Astrocyte (in vitro differentiated cells and primary cell): Measurements from ENCODE around the gene CNIH3. TPM values are rescaled to one million over a fixed set of nuclear protein-coding genes. Genes with fewer than 3 reads are reported as not detected.
A peak's percentile ranks its signal among the peaks of the same experiment; 100 is the strongest.

Experiments
- DNase-seq: peaks from one replicate; pipeline ENCODE4 v3.0.0-alpha.2; 2010; ENCODE audit warnings: low read depth
- FAIRE-seq: peaks from 2 replicates; lab custom pipeline; 2011; peaks lifted over from hg19 to GRCh38; lab: Jason Lieb, UNC
- H2AFZ ChIP-seq: 2 replicates; pipeline ENCODE4 v1.6.0; 2012; ENCODE audit warnings: low read depth, low read length, inconsistent platforms
- H3K27ac ChIP-seq: 2 replicates; pipeline ENCODE4 v1.5.1; 2011; ENCODE audit warnings: low read depth, low read length, inconsistent platforms
- H3K27me3 ChIP-seq: 2 replicates; pipeline ENCODE4 v1.6.0; 2011; ENCODE audit warnings: low read length, inconsistent platforms; ENCODE audit not compliant: insufficient read depth
- H3K36me3 ChIP-seq: 2 replicates; pipeline ENCODE4 v1.5.1; 2011; ENCODE audit warnings: low read length, inconsistent platforms; ENCODE audit not compliant: insufficient read depth
- H3K4me1 ChIP-seq: 2 replicates; pipeline ENCODE4 v1.5.1; 2011; ENCODE audit warnings: low read length, inconsistent platforms; ENCODE audit not compliant: insufficient read depth
- H3K4me2 ChIP-seq: 2 replicates; pipeline ENCODE4 v1.6.0; 2012; ENCODE audit warnings: low read length, inconsistent platforms
- H3K4me3 ChIP-seq: 2 replicates; pipeline ENCODE4 v1.5.1; 2011; ENCODE audit warnings: low read depth, mild to moderate bottlenecking, low read length, inconsistent platforms; ENCODE audit not compliant: insufficient read depth
- H3K79me2 ChIP-seq: 2 replicates; pipeline ENCODE4 v1.6.0; 2012; ENCODE audit warnings: mild to moderate bottlenecking, low read length, inconsistent platforms; ENCODE audit not compliant: insufficient read depth
- H3K9ac ChIP-seq: 2 replicates; pipeline ENCODE4 v1.6.0; 2012; ENCODE audit warnings: mild to moderate bottlenecking, low read length, inconsistent platforms
- H3K9me3 ChIP-seq: 2 replicates; pipeline ENCODE4 v1.5.1; 2012; ENCODE audit warnings: low read depth, mild to moderate bottlenecking, low read length, inconsistent platforms; ENCODE audit not compliant: insufficient read depth
- H4K20me1 ChIP-seq: 2 replicates; pipeline ENCODE4 v1.6.0; 2012; ENCODE audit warnings: low read length, inconsistent platforms; ENCODE audit not compliant: insufficient read depth
- H3K27ac Mint-ChIP-seq: one replicate; pipeline ENCODE4 v1.8.0; 2021; ENCODE audit warnings: mild to moderate bottlenecking, mixed read lengths; ENCODE audit not compliant: unreplicated experiment
- H3K27me3 Mint-ChIP-seq: one replicate; pipeline ENCODE4 v1.8.0; 2021; ENCODE audit warnings: low read depth, mixed read lengths; ENCODE audit not compliant: unreplicated experiment
- H3K36me3 Mint-ChIP-seq: one replicate; pipeline ENCODE4 v1.8.0; 2021; ENCODE audit warnings: low read depth, mixed read lengths; ENCODE audit not compliant: unreplicated experiment
- H3K4me1 Mint-ChIP-seq: one replicate; pipeline ENCODE4 v1.8.0; 2021; ENCODE audit warnings: low read depth, mixed read lengths; ENCODE audit not compliant: unreplicated experiment
- H3K4me3 Mint-ChIP-seq: one replicate; pipeline ENCODE4 v1.8.0; 2021; ENCODE audit warnings: mild to moderate bottlenecking, moderate library complexity, mixed read lengths; ENCODE audit not compliant: unreplicated experiment
- H3K9me3 Mint-ChIP-seq: one replicate; pipeline ENCODE4 v1.8.0; 2021; ENCODE audit warnings: mild to moderate bottlenecking, mixed read lengths; ENCODE audit not compliant: unreplicated experiment
- CTCF ChIP-seq: IDR thresholded peaks from 2 replicates; pipeline ENCODE4 v1.5.1; 2011; ENCODE audit warnings: low read depth, mild to moderate bottlenecking, inconsistent platforms, low read length, moderate library complexity; ENCODE audit not compliant: insufficient read depth
- EZH2 ChIP-seq: IDR thresholded peaks from 2 replicates; pipeline ENCODE4 v1.6.1; 2012; ENCODE audit warnings: mild to moderate bottlenecking, low read length, inconsistent platforms; ENCODE audit not compliant: insufficient read depth
- total RNA-seq: library from RNA; stranded (reverse); gene quantifications from 2 replicates; pipeline ENCODE4 v1.2.1, GENCODE V29; 2021

CNIH3 gene
- total RNA-seq, 1 donor from 2014 or later: 7.7 TPM

GRCh38 chr1:224734261-224734935 is 118.3 kb downstream of the CNIH3 start:
- no peak for DNase-seq
- H2AFZ ChIP-seq: no peak overlapping the region
- TF ChIP-seq CTCF (no peak), EZH2 (no peak)
- FAIRE-seq: no peak
- peaks cover 5% of the 10 kb centered on the region for H3K79me2 ChIP-seq
- Mint-ChIP-seq H3K9me3 (no peaks in the 10 kb centered on the region), H3K36me3 (peaks cover 3% of the 10 kb centered on the region), H3K4me3 (no peak overlapping the region), H3K27me3 (peaks cover 5% of the 10 kb centered on the region), H3K4me1 (peaks cover 31% of the 10 kb centered on the region), H3K27ac (no peak overlapping the region)
- H3K9ac ChIP-seq: no peak overlapping the region
- no peaks in the 10 kb centered on the region for H3K27me3 ChIP-seq
- no peak overlapping the region for H3K27ac ChIP-seq
- peaks cover 7% of the 10 kb centered on the region for H3K36me3 ChIP-seq
- no peak overlapping the region for H3K4me3 ChIP-seq
- H4K20me1 ChIP-seq: peaks cover 5% of the 10 kb centered on the region
- H3K4me1 ChIP-seq: peaks cover 18% of the 10 kb centered on the region
- no peaks in the 10 kb centered on the region for H3K9me3 ChIP-seq
- H3K4me2 ChIP-seq: no peak overlapping the region

- Mint-ChIP-seq H3K36me3 (peaks cover 3% of the 10 kb centered on the region), H3K4me3 (no peak overlapping the region), H3K27ac (no peak overlapping the region), H3K9me3 (no peaks in the 10 kb centered on the region), H3K4me1 (peaks cover 34% of the 10 kb centered on the region), H3K27me3 (peaks cover 7% of the 10 kb centered on the region)
- Histone ChIP-seq H3K36me3 (peaks cover 11% of the 10 kb centered on the region), H3K9me3 (no peaks in the 10 kb centered on the region), H3K79me2 (peaks cover 2% of the 10 kb centered on the region), H3K27me3 (no peaks in the 10 kb centered on the region), H4K20me1 (peaks cover 5% of the 10 kb centered on the region), H3K4me1 (peaks cover 18% of the 10 kb centered on the region), H3K4me2 (no peak overlapping the region), H3K27ac (no peak overlapping the region), H3K4me3 (no peak overlapping the region), H2AFZ (no peak overlapping the region), H3K9ac (no peak overlapping the region)
- DNase-seq: no peak
- FAIRE-seq: no peak
- no peak for TF ChIP-seq EZH2
- no peak for TF ChIP-seq CTCF
These were observed 119.0 kb downstream of the CNIH3 start for GRCh38 chr1:224735159-224735558.

GRCh38 chr1:224736619-224737352 is 120.7 kb downstream of the CNIH3 start:
- DNase-seq: peak; percentile 52
- Histone ChIP-seq H2AFZ (peak overlapping the region; percentile 33), H3K27ac (peak overlapping the region; percentile 27), H3K4me3 (no peak overlapping the region), H3K9ac (no peak overlapping the region), H3K36me3 (peaks cover 19% of the 10 kb centered on the region), H3K79me2 (no peaks in the 10 kb centered on the region), H3K4me1 (peaks cover 18% of the 10 kb centered on the region), H3K4me2 (peak overlapping the region; percentile 47), H3K9me3 (no peaks in the 10 kb centered on the region), H4K20me1 (peaks cover 5% of the 10 kb centered on the region), H3K27me3 (no peaks in the 10 kb centered on the region)
- no peak for FAIRE-seq
- no peaks in the 10 kb centered on the region for H3K9me3 Mint-ChIP-seq
- H3K27ac Mint-ChIP-seq: peak overlapping the region; percentile 47
- no peak overlapping the region for H3K4me3 Mint-ChIP-seq
- peaks cover 4% of the 10 kb centered on the region for H3K27me3 Mint-ChIP-seq
- H3K36me3 Mint-ChIP-seq: peaks cover 6% of the 10 kb centered on the region
- H3K4me1 Mint-ChIP-seq: peaks cover 29% of the 10 kb centered on the region
- TF ChIP-seq EZH2 (no peak), CTCF (no peak)
